Adipocyte (in vitro differentiated cells): ENCODE data around the gene ACO2.

Experiments
- DNase-seq: peaks from one replicate; pipeline ENCODE4 v3.0.0-alpha.2; 2015; ENCODE audit warnings: low read depth
- H3K27me3 ChIP-seq: replicated peaks from 2 replicates; pipeline ENCODE4 v1.7.0; 2013; ENCODE audit warnings: mild to moderate bottlenecking, low read length, moderate library complexity; ENCODE audit not compliant: control insufficient read depth, insufficient read depth
- H3K36me3 ChIP-seq: 2 replicates; pipeline ENCODE4 v1.7.0; 2013; ENCODE audit warnings: low read length, mild to moderate bottlenecking, moderate library complexity; ENCODE audit not compliant: control insufficient read depth, insufficient read depth, severe bottlenecking
- H3K4me1 ChIP-seq: 2 replicates; pipeline ENCODE4 v1.7.0; 2013; ENCODE audit warnings: mild to moderate bottlenecking, low read length, moderate library complexity; ENCODE audit not compliant: control insufficient read depth, insufficient read depth
- H3K4me3 ChIP-seq: 2 replicates; pipeline ENCODE4 v1.7.0; 2013; ENCODE audit warnings: mild to moderate bottlenecking, low read length, moderate library complexity
- H3K9ac ChIP-seq: 2 replicates; pipeline ENCODE4 v1.7.0; 2013; ENCODE audit warnings: mild to moderate bottlenecking, low read length, moderate library complexity
- H3K9me3 ChIP-seq: 2 replicates; pipeline ENCODE4 v1.7.0; 2013; ENCODE audit warnings: mild to moderate bottlenecking, low read length, moderate library complexity; ENCODE audit not compliant: control insufficient read depth

The ACO2 gene

GRCh38 chr22:41528132-41528766 is 59.3 kb downstream of the ACO2 start:
- no peak for DNase-seq
- H3K36me3 ChIP-seq = peaks cover 87% of the 10 kb centered on the region
- peaks cover 29% of the 10 kb centered on the region for H3K4me1 ChIP-seq
- no peaks in the 10 kb centered on the region for H3K27me3 ChIP-seq
- H3K9me3 ChIP-seq = no peaks in the 10 kb centered on the region
- H3K4me3 ChIP-seq = no peak overlapping the region
- H3K9ac ChIP-seq = no peak overlapping the region

DNA sequence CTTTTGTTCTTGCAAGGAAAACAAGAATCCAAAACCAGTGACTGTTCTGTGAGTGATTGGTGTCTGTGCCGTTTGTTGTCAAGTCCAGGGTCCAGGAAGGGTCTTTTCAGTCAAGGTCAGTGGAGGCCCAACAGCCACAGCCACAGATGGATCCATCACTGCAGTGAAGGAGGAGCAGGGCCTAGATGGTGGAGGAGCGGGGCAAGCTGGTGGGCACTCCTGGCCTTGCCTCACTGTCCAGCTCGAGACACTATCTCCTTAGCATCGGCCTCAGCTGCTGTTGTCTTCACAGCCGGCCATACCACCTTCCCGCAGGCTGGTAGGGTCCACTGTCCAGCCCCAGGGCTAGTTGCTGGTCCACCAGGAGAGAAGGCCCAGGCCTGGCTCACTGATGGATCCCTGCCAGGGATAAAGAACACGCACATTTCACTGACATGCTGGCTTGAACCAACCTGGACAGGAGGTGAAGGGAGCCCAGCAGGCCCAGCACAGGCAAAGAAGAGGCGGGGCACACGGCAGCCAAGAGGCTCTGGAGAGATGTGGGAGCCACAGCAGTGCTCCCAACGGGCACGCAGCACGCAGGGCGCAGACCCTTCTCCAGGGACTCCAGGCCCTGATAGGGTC is 60.1 kb downstream of the ACO2 start:
- no peak overlapping the region for H3K9ac ChIP-seq
- peaks cover 81% of the 10 kb centered on the region for H3K36me3 ChIP-seq
- no peaks in the 10 kb centered on the region for H3K9me3 ChIP-seq
- no peak overlapping the region for H3K4me3 ChIP-seq
- DNase-seq = no peak
- no peaks in the 10 kb centered on the region for H3K27me3 ChIP-seq
- H3K4me1 ChIP-seq = peaks cover 21% of the 10 kb centered on the region

DNA sequence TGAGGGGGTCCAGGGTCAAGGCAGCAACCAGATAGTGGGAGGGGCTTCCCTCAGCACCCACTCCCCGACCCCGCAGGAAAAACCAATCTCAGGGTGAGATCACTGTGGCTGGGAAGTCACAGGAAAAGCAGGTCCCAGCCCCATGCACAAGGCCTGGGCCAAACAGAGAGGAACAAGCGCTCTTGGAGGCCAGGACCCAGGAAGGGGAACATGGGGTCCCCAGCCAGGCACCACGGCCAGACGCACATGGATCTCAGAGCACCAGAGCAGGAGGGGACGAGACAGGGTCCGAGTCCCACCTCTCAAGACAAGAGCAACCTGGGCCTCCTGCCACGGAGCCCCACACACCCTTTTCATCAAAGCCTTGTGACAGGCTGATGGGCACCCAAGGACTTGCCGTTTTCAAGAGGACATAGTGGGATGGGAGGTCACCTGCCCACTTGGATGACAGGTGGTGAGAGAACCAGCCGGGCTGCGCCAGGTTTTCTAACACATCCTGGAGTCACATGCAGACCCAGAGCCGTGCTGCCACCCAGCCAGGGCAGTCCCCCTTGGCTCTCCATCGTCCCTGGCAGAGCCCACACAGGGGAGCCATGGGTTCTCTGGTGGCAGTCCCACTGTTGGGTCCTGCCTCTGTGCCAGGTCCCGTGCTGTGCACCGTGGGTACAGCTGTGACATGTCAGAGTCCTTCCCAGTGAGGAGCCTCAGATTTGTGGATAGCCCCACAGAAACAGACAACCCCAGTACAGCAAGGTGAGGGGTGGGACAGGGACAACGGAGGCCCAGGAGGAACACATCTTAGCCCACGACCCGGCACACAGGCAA is 62.2 kb downstream of the ACO2 start:
- Histone ChIP-seq H3K27me3 (no peaks in the 10 kb centered on the region), H3K9me3 (no peaks in the 10 kb centered on the region), H3K4me1 (peaks cover 4% of the 10 kb centered on the region), H3K36me3 (peaks cover 64% of the 10 kb centered on the region), H3K4me3 (no peak overlapping the region), H3K9ac (no peak overlapping the region)
- no peak for DNase-seq

- no peaks in the 10 kb centered on the region for H3K27me3 ChIP-seq
- H3K4me3 ChIP-seq = no peak overlapping the region
- peaks cover 57% of the 10 kb centered on the region for H3K36me3 ChIP-seq
- H3K9ac ChIP-seq = no peak overlapping the region
- H3K9me3 ChIP-seq = no peaks in the 10 kb centered on the region
- DNase-seq = no peak
- H3K4me1 ChIP-seq = no peaks in the 10 kb centered on the region
Observed at GRCh38 chr22:41531715-41532477, 63.0 kb downstream of the ACO2 start.

DNA sequence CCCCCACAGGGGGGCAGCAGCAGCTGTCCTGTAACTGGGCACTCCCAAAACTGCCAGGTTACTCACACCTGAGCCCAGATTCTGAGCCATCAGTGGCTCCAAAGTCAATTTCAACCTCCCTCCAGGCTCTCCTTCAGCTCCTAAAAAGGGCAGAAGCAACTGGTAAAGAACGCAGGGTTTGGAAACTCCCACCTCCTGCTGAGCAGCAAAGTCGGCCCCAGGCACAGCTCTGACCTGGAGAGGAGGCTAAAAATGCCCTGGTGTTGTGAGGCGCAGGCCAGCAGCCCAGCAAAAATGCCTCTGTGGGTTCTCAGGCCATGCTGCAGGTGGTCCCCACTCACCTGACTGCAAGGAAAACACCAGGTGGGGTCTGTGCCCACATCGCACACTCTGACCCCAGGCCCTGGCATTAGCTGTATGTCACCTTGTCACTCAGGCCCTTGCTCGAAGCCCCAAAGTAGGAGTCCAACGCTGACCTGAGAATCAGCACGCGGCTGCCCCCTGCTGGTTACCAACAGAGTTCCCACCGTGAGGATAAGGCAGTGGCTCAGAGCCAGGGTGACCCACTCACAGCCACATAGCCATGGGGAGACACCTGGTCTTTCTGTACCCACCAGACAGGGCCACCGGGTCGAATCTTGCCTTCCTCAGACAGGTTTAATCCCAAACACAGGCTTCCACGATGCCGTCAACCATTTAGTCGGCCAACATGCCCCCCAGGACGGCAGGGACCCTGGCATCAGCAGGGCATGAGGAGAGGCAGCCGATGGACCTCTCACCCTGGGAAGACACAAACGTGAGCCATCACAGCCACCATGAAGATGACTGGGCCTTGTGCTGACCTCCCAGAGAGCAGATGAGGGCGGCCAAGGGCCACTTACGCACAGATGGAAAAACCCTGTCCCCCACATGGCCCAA is 64.2 kb downstream of the ACO2 start:
- Histone ChIP-seq H3K4me3 (no peak overlapping the region), H3K27me3 (no peaks in the 10 kb centered on the region), H3K36me3 (peaks cover 44% of the 10 kb centered on the region), H3K4me1 (no peaks in the 10 kb centered on the region), H3K9ac (no peak overlapping the region), H3K9me3 (no peaks in the 10 kb centered on the region)
- DNase-seq = peak; percentile 81

DNA sequence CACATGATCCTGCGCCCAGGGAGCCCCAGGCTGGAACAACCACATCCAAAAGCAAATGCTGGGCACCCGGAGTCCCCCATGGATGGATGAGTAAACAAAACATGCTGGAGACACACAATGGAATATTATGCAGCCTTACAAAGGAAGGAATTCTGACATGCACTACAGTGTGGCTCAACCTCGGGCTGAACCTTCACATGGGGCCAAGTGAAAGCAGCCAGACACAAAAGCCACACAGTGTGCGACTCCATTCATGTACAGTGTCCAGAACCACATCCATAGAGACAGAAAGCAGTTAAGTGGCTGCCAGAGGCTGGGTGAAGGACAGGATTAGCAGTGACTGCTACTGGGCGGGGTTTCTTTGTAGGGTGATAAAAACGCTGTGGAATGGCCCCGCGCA is 65.3 kb downstream of the ACO2 start:
- H3K36me3 ChIP-seq = peaks cover 34% of the 10 kb centered on the region
- peaks cover 4% of the 10 kb centered on the region for H3K4me1 ChIP-seq
- no peaks in the 10 kb centered on the region for H3K27me3 ChIP-seq
- no peak overlapping the region for H3K4me3 ChIP-seq
- no peaks in the 10 kb centered on the region for H3K9me3 ChIP-seq
- no peak overlapping the region for H3K9ac ChIP-seq
- no peak for DNase-seq

DNA sequence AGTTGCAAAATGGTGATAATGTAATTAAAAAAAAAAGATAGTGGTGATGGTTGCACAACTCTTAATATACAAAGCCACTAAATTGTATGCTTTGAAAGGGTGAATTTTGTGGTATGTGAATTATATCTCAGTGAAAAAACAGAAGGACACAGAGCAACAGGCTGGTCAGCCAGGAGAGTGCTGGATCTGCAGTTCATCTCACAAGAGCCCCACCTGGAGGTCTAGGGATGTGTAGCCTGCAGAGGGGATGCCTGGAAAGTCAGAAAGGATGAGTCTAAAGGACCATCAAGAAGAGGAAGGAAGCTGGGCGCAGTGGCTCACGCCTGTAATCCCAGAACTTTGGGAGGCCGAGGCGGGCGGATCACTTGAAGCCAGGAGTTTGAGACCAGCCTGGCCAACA is 66.3 kb downstream of the ACO2 start:
- Histone ChIP-seq H3K4me1 (peaks cover 14% of the 10 kb centered on the region), H3K4me3 (no peak overlapping the region), H3K27me3 (no peaks in the 10 kb centered on the region), H3K9me3 (no peaks in the 10 kb centered on the region), H3K9ac (no peak overlapping the region), H3K36me3 (peaks cover 29% of the 10 kb centered on the region)
- DNase-seq = no peak

DNA sequence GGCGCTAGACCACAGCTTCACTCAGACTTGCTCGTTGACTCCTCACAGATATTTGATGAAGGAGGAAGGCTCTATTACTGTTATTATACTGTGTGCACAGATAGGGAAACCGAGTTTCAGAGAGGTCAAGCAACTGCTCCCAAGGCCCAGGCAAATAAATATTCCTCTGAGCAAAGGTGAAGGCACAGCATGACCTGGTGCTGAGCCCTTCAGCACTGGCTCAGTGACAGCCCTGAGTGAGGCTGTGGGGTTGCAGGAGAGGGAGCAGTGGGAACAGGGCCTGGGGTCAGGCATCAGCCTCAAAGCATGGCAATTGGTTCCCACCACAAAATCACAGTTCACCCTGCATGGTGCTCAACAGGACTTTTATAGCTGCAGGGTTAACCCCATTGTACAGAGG is 68.3 kb downstream of the ACO2 start:
- Histone ChIP-seq H3K4me1 (peaks cover 29% of the 10 kb centered on the region), H3K36me3 (peaks cover 10% of the 10 kb centered on the region), H3K27me3 (no peaks in the 10 kb centered on the region), H3K9ac (no peak overlapping the region), H3K9me3 (no peaks in the 10 kb centered on the region), H3K4me3 (no peak overlapping the region)
- DNase-seq = no peak

GRCh38 chr22:41538583-41538982 is 69.7 kb downstream of the ACO2 start:
- Histone ChIP-seq H3K36me3 (peaks cover 6% of the 10 kb centered on the region), H3K4me1 (peaks cover 36% of the 10 kb centered on the region), H3K9me3 (no peaks in the 10 kb centered on the region), H3K4me3 (no peak overlapping the region), H3K9ac (no peak overlapping the region), H3K27me3 (no peaks in the 10 kb centered on the region)
- DNase-seq = no peak

DNA sequence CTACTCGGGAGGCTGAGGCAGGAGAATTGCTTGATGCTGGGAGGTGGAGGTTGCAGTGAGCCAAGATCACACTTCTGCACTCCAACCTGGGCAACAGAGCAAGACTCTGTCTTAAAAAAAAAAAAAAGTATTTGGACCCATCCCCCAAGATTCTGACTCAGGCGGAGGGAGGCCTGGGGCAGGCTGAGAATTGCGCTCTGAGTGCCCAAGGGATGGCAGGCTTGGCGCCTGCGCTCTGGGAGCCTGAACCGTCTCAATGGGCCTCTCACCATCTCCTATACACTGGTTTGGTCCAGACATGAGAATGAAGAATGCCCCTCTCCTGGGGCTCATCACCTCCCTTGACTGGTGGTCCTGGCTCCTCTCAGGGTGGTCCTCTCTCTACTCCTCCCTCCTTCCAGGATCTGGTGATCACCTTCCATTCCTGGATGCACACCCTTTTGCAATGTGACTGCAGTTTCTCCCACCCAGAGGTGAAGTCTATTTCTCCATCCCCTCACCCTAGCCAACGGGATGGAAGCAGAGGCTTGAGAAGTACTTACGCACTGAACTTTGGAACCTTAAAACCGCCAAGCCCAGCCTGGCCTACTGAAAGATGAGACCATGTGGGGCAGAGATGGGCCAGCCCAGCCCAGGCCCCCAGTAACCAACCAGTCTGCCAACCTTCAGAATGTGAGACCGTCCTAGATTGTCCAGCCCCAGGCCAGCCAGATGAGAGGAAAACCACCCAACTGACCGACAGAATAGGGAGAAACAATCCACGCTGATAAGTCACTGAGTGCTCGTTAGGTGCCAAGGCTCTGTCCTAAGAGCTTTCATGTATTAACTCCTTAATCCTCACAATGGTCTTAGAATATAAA is 70.5 kb downstream of the ACO2 start:
- Histone ChIP-seq H3K4me3 (peak overlapping the region; percentile 6), H3K4me1 (peaks cover 36% of the 10 kb centered on the region), H3K27me3 (no peaks in the 10 kb centered on the region), H3K9ac (peak overlapping the region; percentile 62), H3K36me3 (peaks cover under 1% of the 10 kb centered on the region), H3K9me3 (no peaks in the 10 kb centered on the region)
- DNase-seq = no peak
